Bone marrow (tissue), 2 donors: ENCODE measurements around the gene MESP2.
"Not testable (repeated sequence)": the region's sequence is repeated elsewhere in the genome, so short reads cannot be mapped to it uniquely, and the experiment has no call there.

Experiments used
- DNase-seq, 2 donors: peaks; one replicate each; lab custom pipeline; 2025; lab: John Stamatoyannopoulos, UW

MESP2 gene

DNA sequence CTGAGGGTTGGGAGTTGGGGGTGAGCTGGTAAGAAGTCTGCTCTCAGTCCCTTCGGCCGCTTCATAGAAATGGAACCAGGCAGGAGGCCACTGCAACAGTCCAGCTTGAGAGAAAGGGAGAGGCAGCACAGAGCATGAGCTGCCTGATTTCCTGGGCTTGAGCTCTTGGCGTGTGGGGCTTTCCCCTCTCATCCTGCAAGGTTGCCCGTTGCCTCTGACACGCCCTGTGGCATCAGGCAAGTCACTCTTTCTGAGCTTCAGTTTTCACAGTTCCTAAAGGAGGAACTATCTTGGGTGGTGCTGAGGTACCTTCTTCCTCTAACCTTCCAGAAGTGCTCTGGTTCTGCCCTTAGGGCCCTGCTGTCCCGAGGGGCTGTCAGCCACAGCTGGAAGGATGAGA is 4.9 kb downstream of the MESP2 start:
- peak; percentile 40 to 56 for DNase-seq

DNA sequence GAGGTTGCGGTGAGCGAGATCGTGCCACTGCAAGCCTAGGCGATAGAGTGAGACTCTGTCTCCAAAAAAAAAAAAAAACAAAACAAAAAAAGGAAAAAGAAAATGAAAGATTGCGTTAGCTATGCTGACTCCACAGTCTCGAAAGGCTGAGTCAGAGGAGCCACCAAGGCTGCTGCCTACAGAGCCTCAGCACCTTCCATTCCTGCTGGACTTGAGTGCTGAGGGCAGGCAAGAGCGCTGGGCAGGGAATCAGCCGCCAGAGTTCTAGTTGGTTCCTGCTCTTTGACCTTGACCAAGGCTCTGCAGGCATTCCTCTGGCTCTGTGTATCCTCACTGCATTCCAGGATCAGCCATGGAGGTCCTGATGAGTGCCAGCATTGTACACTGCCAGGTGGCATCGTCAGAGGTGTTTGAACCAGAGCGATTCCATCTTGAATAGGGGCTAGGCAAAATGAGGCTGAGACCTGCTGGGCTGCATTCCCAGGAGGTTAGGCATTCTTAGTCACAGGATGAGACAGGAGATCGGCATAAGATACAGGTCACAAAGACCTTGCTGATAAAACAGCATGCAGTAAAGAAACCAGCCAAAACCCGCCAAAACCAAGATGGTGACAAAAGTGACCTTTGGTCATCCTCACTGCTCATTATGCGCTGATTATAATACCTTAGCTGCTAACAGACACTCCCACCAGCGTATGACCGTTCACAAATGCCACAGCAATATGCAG is 5.9 kb downstream of the MESP2 start:
- no peak for DNase-seq

DNA sequence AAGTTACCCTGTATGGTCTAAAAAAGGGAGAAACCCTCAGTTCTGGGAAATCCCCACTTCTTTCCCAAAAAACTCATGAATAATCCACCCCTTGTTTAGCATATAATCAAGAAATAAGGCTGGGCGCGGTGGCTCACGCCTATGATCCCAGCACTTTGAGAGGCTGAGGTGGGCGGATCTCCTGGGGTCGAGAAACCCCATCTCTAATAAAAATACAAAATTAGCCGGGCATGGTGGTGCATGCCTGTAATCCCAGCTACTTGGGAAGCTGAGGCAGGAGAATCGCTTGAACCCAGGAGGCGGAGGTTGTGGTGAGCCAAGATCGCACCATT is 6.5 kb downstream of the MESP2 start:
- not testable (repeated sequence) for DNase-seq

DNA sequence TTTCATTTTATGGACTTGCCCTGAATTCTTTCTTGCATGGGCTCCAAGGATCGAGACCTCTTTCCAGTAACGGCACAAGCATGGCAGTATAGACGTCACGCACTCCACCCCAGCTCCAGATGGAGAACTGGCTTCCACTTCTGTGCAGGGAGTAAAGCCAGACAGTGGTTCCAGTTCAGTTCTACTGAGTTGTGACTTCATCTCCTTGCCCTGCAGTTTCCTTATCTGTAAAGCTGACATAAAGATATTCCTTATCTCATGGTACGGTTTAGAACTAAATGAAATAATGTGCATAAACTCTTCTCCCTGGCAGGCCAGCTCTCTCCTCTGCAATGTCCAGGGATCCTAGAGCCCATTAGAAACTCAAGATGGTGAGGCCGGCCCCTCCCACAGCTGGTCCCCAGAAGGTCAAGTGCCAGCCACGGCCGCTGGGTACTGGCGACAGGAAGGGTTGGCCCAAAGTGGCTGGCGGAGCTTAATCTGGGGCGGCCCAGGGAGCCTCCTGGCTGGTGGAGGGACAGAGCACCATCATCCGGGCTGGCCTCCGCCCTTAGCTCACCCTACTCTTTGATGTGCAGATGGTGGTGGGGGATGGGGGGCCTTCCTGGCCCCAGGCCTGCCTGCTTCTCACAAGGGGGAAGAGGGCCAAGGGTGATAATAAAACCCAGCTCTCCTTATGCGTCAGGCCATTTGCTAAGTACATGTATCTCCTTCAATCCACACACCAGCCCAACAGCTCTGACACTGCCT is 7.2 kb downstream of the MESP2 start:
- DNase-seq: no peak

DNA sequence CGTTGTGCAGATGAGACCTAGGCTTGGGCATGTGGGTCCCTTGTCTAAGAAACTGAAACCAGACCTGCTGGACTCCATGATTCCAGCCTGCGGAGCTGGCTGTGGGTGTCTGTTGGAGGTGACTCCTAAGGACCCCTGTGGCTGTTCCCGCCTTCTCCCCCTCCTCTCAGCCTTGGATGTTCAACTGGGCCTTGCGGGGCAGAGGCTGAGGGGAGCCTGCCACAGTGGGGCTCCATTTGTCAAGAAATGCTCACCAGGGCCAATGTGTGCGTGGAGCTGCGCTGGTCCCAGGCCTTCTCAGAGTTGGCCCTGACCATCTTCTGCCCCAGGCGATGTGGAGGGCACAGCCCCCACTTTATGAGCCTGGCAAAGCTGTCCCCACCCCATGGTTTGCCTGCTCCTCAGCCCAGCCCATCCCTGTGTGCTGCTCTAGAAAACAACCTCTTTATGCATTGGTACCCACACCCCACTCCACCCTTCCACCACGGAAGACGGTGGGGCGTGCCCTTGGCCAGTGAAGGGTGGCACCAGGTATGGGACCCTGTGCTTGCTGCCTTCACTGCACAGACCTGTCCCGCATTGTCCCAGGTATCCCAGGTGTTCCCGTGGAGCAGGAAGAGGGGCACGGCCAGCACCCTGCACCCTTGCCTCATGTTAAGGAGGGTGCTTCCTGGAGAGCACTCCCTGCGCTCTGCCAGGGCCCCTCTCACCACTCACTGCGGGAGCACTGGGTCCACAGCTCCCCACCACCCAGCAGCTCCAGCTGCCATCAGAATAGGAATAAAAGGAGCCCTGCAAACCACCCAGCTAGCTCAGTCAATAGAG is 7.9 kb downstream of the MESP2 start:
- no peak for DNase-seq

DNA sequence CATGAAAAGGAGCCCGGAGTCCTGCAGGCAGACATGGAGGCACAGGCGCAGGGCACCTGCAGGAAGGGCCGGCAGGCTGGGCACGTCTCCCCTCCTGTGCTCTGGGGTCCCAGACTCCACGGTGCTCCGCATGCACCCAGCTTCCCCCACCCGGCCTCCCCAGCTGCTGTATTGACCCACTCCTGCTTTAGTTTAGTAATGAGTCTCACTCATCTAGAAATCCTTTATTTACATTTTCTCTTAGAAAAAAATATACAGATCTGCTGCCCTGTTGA is 8.5 kb downstream of the MESP2 start:
- DNase-seq: no peak

DNA sequence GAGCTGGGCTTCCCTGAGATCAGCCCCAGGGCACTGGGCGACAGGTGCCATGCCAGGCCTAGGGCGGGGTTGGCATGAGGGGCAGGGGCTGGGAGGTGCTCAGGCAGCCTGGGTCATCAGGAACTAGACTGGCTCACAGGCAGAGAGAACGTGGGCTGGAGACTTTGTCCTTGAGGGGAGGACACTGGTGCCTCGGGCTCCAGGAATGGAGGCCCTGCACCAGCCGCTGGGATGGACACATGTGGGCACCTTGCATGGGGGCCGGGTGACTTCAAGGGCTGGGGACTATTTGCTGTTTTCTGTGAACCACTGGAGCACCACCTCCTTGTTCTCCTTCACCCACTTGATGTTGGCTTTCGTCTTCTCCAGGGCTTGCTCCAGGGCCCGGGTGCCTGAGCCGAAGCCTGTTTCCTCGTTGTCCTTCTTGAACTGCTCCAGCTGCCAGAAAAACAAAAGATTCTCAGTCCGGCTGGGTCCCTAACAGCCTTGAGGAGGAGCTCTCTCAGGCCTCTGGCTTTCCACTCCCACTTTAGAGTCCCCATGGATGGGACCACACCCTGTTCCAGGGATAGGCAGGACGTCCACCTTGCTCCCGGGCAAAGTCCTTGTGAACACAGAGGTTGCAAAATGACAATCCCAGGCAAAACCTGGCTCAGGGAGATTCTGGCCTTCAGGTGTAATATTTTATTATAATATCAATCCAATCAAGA is 9.1 kb downstream of the MESP2 start:
- no peak for DNase-seq

DNA sequence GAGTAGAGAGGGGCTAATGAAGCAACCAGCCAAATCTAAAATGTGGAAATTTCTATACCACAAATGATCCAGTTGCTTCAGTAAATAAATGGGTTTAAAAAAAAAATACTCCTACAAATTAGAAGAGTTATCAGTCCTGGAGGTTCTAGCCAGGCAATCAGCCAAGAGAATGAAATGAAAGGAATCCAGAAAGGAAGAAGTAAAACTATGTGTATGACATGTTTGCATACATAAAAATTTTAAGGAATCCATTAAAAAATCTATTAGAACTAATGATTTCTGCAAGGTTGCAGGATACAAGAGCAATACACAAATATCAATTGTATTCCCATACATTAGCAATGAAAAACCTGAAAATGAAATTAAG is 9.6 kb downstream of the MESP2 start:
- no peak for DNase-seq

DNA sequence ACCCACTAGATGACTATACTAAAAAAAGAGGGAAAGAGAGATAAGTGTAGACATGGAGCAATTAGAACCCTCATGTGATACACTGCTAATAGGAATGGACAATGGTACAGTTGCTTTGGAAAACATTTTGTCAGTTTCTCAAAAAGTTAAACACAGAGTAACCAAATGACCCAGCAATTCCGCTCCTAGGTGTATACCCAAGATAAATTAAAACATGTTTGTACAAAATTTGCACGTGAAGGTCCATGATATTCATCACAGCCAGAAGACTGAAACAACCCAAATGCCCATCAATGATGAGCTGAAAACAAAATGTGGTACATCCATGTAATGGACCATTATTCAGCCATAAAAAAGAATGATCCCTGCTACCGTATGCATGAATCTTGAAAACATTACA is 11.8 kb downstream of the MESP2 start:
- DNase-seq: no peak

DNA sequence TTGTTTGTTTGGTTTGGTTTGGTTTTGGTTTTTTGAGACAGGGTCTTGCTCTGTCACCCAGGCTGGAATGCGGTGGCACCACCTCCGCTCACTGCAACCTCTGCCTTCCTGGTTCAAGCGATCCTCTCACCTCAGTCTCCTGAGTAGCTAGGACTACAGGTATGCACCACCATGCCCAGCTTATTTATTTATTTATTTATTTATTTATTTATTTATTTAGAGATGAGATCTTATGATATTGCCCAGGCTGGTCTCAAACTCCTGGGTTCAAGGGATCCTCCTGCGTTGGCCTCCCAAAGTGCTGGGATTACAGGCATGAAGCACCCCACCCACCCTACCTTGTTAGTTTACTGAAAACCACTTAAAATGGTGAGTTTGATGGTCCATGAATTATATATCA is 12.5 kb downstream of the MESP2 start:
- DNase-seq: not testable (repeated sequence)

DNA sequence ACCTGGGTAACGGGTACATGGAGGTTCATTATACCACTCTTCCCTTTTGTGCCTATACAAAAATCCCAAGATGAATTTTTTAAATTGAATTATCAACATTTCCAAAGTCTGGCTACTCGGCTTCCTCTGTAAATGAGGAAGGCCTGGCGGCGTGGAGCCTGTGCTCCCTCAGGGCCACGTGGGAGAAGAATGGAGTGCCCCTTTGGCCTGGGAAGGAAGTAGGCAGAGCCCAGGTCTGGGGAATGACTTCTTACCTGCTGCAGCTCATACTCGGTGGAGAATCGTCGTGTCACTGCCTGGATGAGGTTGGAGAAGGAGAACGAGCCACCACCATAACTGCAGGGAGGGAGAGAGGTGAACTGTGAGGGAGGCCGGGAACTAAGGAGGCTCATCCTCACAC is 14.1 kb downstream of the MESP2 start:
- no peak for DNase-seq

DNA sequence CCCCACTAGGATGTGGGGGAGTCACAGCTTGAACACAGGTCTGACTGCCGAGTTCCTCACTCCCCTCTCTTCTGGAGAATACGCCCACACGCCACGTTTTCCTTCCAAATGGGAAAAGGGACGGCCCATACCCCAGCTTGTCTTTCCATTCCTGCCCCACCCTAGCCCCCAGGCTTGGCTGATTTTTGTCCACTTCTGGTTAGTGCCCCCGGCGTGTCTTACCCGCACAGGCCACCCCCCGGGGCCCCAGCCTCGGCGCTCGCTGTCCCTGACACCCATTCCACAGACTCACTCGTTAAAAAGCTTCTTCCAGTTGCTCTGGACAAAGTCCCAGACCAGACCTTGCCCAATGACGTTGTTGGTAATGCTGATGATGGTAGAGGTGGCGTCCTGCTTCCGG is 14.5 kb downstream of the MESP2 start:
- DNase-seq: no peak

DNA sequence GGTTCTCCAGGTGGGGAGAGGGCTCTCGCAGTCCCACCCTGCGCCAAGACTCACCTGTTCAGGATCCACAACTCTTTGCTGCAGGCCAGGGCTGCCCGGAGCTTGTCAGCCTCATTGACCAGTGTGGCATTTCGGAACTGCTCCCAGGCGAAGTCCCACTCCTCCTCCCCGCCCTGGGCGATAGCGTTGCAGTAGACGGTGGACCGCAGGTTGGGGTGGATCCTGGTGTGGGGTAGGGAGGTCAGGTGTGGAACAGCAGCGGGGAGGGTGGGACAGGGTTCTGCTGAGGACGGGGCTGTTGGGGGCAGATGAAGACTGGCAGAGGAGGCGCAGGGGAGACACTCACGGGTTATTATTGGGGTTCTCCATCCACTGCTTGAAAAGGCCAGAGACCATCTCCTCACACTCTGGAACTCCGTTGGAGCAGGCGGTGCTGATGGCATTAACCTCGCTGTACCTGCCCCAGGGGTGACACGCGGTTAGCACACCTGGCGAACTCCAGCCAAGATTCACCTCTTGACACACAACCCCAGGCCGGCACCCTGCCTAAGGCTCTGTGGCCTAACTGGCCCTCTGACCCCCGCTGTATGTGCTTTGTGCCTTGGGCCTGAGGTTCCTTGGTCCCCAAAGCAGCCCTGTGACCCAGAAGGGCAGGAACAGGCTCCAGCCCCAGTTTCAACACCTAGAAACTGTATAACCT is 16.1 kb downstream of the MESP2 start:
- no peak for DNase-seq

DNA sequence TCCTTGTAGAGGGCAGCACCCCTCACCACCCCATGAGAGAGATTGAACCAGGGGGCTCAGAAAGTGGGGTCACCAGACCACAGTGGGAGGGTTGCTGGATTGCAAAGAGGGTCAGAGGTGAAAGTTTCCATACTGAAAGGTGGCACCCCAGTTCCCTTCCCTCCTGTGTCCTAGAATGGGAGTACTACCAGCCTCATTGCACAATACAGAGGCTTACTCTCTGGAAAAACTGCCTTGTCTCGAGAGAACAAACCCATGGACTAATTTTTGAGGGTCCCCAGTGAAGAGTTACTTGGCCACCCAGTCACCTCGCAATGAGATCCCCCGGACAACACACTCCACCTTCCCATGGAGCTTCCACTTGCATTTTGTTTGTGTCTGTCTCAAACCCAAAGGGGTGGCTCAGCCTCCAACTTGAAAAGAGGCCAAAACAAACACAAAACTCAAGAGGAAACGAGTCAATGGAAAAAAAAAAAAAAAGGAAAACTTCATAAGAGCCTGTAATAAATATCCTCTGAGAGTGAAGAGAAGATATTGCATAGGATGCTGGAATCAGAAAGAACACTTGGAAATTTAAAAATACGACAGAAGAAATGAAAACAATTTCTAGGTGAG is 18.6 kb downstream of the MESP2 start:
- no peak for DNase-seq

DNA sequence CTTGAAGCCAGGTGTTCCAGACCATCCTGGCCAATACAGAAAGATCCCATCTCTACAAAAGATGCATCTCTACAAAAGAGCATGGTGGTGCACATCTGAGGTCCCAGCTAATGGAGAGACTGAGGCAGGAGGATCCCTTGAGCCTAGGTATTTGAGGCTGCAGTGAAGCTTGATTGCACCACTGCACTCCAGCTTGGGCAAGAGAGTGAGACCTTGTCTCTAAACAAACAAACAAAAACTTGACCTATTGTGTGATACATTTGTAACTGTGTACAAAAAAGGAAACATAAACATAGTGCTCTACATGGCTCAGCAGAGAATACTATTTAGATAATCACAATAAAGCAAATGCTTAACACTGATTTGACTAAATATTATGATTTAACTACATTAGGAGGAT is 19.9 kb downstream of the MESP2 start:
- DNase-seq: no peak

DNA sequence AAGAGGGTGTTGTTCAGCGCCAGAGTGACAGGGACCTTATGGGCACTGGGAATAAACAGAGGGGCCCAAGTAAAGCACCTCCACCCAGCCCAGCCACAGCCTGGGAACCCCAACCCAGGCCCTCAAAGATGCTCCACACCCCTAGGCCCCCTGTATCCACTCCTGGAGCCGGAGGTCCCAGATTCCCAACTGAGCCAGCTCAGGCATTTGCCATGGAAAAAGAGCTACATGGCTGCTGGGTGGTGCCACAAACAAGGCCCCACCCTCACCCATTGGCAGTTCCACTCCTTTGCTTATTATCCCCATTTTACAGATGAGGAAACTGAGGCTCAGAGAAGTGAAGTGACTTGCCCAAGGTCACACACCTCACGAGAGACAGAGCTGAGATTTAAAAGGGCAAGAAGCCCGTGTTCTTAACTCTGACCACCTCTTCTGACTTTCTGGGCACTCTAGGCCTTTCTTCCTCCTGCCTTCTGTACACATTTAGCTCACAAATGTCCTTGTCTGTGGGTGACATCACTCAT is 21.6 kb downstream of the MESP2 start:
- no peak for DNase-seq

DNA sequence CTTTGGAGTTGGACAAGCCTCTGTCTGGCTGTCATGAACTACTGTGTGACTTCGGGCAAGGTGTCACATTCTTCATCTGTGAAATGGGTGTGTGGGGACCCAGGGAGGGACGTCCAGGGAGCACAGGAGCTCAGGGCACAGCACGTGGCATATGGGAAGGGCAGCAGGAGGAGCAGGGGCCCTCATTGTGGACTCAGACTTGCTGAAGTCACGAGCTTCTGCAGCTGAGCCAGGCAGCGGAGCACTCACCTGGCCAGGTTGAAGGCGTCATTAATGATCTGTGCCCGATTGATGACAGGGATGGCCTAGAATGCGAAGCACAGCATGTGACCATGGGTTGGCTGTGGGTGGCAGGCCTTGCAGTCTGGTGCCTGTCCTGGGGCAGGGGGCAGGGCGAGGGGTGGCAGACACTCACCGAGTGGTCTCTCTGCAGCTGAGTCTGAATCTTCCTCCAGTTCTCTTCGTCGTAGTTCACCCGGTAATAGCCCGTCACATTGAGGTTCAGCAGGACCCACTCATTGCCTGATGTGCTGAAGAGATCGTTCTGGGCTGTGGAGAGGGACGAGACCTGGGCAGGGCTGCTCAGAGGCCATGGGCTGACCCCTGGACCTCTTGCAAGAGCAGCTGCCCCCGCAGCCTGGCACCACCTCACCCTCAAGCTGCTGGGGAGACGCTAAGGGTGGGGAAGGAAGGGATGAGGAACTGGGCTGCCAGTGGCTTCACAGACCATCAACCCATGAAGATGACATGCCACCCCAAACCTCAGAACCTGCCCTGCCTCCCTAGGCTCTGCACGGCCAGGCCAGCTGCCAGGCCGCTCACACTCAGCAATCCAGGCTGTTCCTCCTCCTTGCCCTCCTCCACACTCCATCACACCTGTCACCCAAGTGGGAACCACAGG is 23.1 kb downstream of the MESP2 start:
- no peak for DNase-seq

DNA sequence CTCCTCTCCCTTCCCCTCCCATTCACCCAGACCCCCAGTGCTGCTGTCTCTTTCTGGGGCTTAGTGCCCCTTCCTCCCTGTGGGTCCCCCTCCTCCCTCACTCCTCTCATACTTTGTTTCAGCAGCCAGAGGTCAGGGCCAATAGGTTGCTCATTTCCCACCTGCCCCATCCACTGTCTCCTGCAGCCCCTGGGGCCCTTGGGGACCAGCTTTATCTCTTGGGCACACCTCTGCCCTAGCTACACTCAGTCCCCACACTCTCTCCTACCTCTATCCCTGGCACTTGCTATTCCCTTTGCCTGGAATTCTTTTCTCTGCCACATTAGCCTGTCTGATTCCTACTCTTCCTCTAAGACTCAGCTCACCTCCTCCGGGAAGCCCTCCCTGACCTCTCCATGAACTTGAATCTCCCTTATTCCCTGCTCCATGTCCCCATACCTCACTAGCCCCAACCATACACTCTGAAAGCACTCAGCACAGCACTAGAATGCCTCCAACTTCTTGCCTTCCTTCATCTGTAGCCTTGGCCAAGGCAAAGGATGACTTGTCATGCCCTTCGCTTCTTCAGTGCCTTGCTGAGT is 23.9 kb downstream of the MESP2 start:
- no peak for DNase-seq

DNA sequence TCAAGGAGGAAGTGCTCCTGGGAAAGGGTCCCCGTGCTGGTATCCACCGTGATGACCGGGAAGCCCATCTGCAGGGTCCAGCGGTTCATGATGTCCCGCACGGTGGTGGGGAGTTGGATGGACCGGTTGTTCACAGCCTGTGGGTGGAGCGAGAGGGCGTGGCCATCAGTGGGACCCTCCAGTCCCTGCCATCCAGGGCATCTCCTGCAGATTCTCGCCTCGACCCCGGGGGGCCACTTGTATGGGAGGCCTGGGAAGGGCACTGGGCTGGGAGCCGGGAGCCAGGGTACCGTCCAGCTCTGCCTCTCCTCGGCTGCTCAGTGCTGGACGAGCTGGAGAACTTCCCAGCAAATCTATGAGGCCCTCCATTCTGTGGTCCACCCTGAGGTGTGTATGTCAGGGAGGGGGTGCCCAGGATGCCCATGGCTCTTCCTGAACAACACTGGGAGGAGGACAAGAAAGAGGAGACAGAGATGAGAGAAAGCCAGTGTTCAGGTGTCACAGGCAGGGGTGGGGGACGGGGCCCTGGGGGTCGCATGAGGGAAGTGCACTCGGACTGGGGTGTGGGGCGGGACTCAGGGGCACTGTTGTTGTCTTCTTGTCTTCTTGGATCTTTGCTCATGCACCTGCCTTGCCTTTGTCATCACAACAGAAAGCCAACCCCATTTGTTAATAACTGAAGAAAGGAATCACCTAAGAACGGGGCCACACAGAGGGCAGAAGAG is 25.5 kb downstream of the MESP2 start:
- no peak for DNase-seq
